Mesodermal cell (in vitro differentiated cells): ENCODE results near the gene C1QTNF2.
A peak's percentile ranks its signal among the peaks of the same experiment; 100 is the strongest.

ENCODE experiments used
- H3K27ac ChIP-seq: 2 replicates; pipeline ENCODE4 v1.7.0; 2013; ENCODE audit warnings: mild to moderate bottlenecking, low read depth, low read length, moderate library complexity; ENCODE audit not compliant: severe bottlenecking
- H3K36me3 ChIP-seq: 2 replicates; pipeline ENCODE4 v1.7.1; 2013; ENCODE audit warnings: mild to moderate bottlenecking, low read length, moderate library complexity; ENCODE audit not compliant: control insufficient read depth, insufficient read depth
- H3K4me1 ChIP-seq: one replicate; pipeline ENCODE4 v1.7.1; 2013; ENCODE audit warnings: mild to moderate bottlenecking, low read length; ENCODE audit not compliant: insufficient read depth, control insufficient read depth, poor library complexity, severe bottlenecking
- H3K4me3 ChIP-seq: 2 replicates; pipeline ENCODE4 v1.7.0; 2013; ENCODE audit warnings: low read length, control low read depth, mild to moderate bottlenecking; ENCODE audit not compliant: insufficient read depth, poor library complexity, severe bottlenecking; ENCODE audit errors: extremely low read depth
- H3K9me3 ChIP-seq: 2 replicates; pipeline ENCODE4 v1.7.1; 2013; ENCODE audit warnings: mild to moderate bottlenecking, low read length, moderate library complexity; ENCODE audit not compliant: control insufficient read depth
- WGBS, 2 experiments: methylation state at CpG; one replicate each; pipeline ENCODE4 v1.1.5; 2013; ENCODE audit warnings: missing lambda C conversion rate in 2 of 2; ENCODE audit not compliant: insufficient coverage in 2 of 2; 5-methylcytosine and 5-hydroxymethylcytosine counted together

C1QTNF2 gene

DNA sequence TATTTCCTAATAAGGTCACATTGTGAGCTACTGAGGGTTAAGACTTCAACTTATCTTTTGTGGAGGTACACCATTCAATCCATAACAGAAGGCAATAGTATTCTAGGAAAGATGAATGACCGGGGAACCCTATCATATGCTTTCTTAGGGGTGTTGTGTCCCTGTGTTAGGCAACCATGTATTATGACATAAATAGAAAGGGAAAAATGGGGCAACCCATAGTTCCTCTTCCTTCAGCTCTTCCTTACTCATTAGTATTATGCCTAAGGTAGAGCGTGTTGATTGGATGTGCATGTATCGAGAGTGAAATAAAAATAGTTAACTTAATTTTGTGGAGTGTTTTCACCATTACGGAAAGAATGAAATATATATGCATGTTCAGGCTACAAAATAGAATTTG lies 52.0 kb downstream of the C1QTNF2 start:
- Histone ChIP-seq H3K4me3 (no peak overlapping the region), H3K9me3 (no peaks in the 10 kb centered on the region), H3K4me1 (peaks cover 9% of the 10 kb centered on the region), H3K27ac (no peak overlapping the region), H3K36me3 (no peaks in the 10 kb centered on the region)
- 95% methylated on average over 2 of the region's 4 CpGs; no CpG with 5 or more reads in 1 of the 2 experiments for WGBS, 2 experiments

DNA sequence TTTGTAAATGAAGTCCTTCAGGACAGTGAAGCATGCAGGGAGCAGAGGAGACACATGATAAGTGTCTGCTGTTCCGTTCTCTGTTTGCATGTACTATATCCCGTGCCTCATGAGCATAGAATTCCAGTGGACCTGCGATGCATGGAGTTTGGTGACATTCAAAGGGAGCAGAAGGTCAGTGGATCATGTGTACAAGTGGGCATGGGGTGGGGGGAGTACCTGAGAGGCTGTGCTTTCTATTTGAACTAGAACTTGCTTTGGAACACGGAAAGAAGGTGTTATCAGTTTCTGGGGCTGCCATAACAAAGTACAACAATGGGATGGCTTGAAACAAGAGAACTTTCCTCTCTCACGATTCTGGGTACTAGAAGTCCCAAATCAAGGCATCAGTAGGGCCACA lies 53.0 kb downstream of the C1QTNF2 start:
- Histone ChIP-seq H3K27ac (no peak overlapping the region), H3K9me3 (no peaks in the 10 kb centered on the region), H3K4me3 (no peak overlapping the region), H3K36me3 (no peaks in the 10 kb centered on the region), H3K4me1 (peaks cover 9% of the 10 kb centered on the region)
- WGBS, 2 experiments, result 92 to 99% methylated on average over 4 to 5 of the region's 5 CpGs

GRCh38 chr5:160315968-160316367 lies 54.5 kb downstream of the C1QTNF2 start:
- Histone ChIP-seq H3K4me3 (no peak overlapping the region), H3K4me1 (peaks cover 7% of the 10 kb centered on the region), H3K27ac (no peak overlapping the region), H3K9me3 (no peaks in the 10 kb centered on the region), H3K36me3 (no peaks in the 10 kb centered on the region)
- 40% methylated on average over 1 of the region's 1 CpG; no CpG with 5 or more reads in 1 of the 2 experiments for WGBS, 2 experiments

DNA sequence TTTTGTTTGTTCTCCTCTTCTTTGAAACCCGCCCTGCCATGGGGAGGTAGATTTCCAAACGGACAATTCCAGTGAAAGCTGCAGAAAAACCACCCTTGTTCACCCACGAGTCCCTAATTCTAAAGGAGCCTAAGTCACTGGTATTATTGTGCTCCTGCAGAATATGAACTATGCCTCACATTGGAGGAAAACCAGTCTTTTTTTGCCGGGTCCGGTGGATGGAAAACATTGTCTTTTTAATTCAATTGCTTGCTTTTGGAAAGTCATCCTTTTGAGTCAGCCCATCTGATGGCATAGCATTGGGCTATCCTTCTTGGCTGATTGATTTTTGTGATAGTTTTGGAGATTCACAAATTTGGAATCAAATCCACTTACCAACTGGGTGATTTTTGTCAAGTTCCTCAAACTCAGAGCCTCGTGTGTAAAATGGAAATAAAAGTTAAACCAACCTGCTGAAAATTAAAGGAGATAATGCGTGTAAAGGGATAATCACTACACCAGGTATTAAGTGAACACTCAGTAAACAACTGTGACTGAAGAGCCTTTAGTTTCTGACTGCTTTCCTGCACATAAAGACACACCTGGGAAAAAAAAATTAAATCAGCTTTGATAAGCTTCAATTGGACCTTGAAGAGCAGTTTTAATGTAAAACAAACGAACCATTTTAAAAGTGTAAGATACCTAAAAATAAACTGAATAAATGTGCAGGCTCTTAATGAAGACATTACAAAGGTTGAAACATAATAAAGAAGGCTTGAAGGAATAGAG lies 57.3 kb downstream of the C1QTNF2 start:
- Histone ChIP-seq H3K9me3 (no peaks in the 10 kb centered on the region), H3K4me1 (peaks cover 6% of the 10 kb centered on the region), H3K27ac (no peak overlapping the region), H3K4me3 (peak overlapping the region; percentile 82), H3K36me3 (peaks cover 17% of the 10 kb centered on the region)
- WGBS, 2 experiments, result 17 to 42% methylated on average over 2 to 4 of the region's 8 CpGs

- 0% methylated on average over 63 to 74 of the region's 84 CpGs for WGBS, 2 experiments
- Histone ChIP-seq H3K4me3 (peak within 1 kb of the TSS; percentile 82), H3K4me1 (peaks cover 6% of the 10 kb centered on the region), H3K27ac (peak within 1 kb of the TSS; percentile 74), H3K9me3 (no peaks in the 10 kb centered on the region), H3K36me3 (peaks cover 25% of the 10 kb centered on the region)
Measured at GRCh38 chr5:160312134-160312959, 58.1 kb downstream of the C1QTNF2 start, which contains the start of gene CCNJL. Gene CCNJL (minus strand): TSS chr5:160312564. CDS start chr5:160311923, 641 bp downstream.

DNA sequence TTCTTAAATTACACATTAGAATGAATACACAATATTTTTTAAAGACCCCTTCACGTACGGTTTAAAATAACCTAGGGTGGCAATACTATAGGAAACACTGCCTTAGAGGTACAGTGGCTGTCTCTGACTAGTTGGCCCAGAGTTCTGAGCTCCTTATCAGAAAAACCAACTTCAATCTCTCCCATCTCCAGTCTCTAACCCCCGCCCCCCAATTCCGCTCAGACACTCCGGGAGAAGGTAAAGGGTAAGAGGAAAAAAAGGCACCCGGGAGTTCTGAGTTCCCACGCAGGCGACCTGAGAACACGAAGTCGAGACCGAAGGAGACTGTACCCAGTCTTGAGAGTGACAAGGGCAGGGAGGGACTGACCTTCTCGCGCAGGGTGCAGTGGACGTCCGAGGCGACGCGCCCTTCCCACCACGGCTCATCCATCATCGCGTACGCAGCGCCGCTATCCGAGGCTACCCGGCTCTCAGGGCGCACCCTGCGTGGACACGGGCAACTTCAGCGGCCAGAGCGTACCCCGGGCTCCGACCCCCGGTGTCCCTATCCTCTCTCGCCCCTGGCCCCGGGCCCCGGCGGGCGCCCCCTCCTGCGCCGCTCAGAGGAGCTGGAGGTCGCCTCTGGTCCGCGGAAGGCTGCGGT lies 58.8 kb downstream of the C1QTNF2 start:
- WGBS, 2 experiments, result 0 to 1% methylated on average over 25 to 30 of the region's 45 CpGs
- Histone ChIP-seq H3K4me1 (peaks cover 4% of the 10 kb centered on the region), H3K9me3 (no peaks in the 10 kb centered on the region), H3K4me3 (peak overlapping the region; percentile 82), H3K27ac (no peak overlapping the region), H3K36me3 (peaks cover 32% of the 10 kb centered on the region)

GRCh38 chr5:160310552-160311295 lies 59.7 kb downstream of the C1QTNF2 start:
- H3K36me3 ChIP-seq, result peaks cover 40% of the 10 kb centered on the region
- H3K9me3 ChIP-seq, result no peaks in the 10 kb centered on the region
- H3K27ac ChIP-seq, result no peak overlapping the region
- H3K4me3 ChIP-seq, result peak overlapping the region; percentile 82
- WGBS, 2 experiments, result 80 to 81% methylated on average over 4 of the region's 4 CpGs
- peaks cover 6% of the 10 kb centered on the region for H3K4me1 ChIP-seq

DNA sequence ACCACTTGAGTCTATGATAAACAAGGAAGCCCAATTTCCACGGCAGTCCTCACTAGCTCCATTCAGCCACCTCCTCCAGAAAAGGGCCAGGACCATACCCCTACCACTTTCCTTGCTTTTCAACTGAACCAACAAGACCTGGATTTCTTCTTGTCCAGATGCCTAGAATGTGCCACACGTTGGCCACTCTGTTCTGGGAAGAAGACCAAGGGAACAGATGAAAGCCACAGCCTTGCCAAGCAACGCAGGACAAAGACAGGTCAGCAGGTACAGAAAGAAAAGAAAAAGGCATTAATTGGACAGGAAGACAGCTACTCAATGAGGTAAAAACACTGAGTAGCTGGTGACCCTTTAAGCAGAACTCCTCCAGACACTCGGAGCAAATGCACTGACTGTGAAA lies 60.3 kb downstream of the C1QTNF2 start:
- WGBS, 2 experiments, result 97 to 100% methylated on average over 2 to 3 of the region's 4 CpGs
- Histone ChIP-seq H3K4me1 (peaks cover 6% of the 10 kb centered on the region), H3K27ac (no peak overlapping the region), H3K36me3 (peaks cover 42% of the 10 kb centered on the region), H3K9me3 (no peaks in the 10 kb centered on the region), H3K4me3 (no peak overlapping the region)

- WGBS, 2 experiments, result 79 to 88% methylated on average over 4 of the region's 4 CpGs
- Histone ChIP-seq H3K27ac (no peak overlapping the region), H3K36me3 (peaks cover 60% of the 10 kb centered on the region), H3K9me3 (no peaks in the 10 kb centered on the region), H3K4me3 (no peak overlapping the region), H3K4me1 (peaks cover 14% of the 10 kb centered on the region)
Measured at GRCh38 chr5:160306696-160307095, 63.7 kb downstream of the C1QTNF2 start.

DNA sequence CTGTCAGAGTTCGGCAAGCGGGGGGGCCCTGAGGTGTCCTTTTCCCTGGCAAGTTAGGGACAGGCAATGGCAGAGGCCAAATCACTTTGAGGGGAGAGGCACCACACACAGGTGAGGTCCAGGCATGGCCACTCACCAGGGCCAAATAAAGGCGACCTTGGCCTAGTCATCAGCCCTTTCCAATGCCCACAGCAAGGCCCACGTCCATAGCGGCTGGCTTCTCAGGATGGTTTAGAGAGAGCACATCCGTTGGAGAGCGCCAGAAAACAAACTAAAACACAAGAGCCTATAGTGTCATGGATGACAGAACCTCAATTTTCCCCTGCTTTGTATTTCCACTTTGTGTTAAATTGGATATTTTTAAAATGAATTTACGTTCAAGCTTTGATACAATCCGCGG lies 65.1 kb downstream of the C1QTNF2 start:
- H3K36me3 ChIP-seq, result peaks cover 65% of the 10 kb centered on the region
- peaks cover 14% of the 10 kb centered on the region for H3K4me1 ChIP-seq
- no peaks in the 10 kb centered on the region for H3K9me3 ChIP-seq
- 97% methylated on average over 5 to 9 of the region's 10 CpGs for WGBS, 2 experiments
- no peak overlapping the region for H3K4me3 ChIP-seq
- H3K27ac ChIP-seq, result no peak overlapping the region
